ENCODE data around the gene TCERG1.

Gene TCERG1

GRCh38 chr5:146426853-146427618, 20.1 kb upstream of the TCERG1 start:
- Histone ChIP-seq H3K9ac (ENCODE audit: low read depth, low read length) (no peak overlapping the region), H3K36me3 (ENCODE audit: control insufficient read depth, insufficient read depth, low read length) (no peaks in the 10 kb centered on the region), H3K27ac (ENCODE audit: low read depth, low read length) (no peak overlapping the region), H3K4me3 (ENCODE audit: low read depth, low read length) (no peak overlapping the region), H3K4me1 (ENCODE audit: control insufficient read depth, insufficient read depth, low read length) (no peaks in the 10 kb centered on the region), H3K27me3 (ENCODE audit: control insufficient read depth, insufficient read depth, low read length) (no peaks in the 10 kb centered on the region; the same call in 1 of the 2 replicates), H3K9me3 (ENCODE audit: control insufficient read depth, insufficient read depth, low read length) (no peaks in the 10 kb centered on the region)

DNA sequence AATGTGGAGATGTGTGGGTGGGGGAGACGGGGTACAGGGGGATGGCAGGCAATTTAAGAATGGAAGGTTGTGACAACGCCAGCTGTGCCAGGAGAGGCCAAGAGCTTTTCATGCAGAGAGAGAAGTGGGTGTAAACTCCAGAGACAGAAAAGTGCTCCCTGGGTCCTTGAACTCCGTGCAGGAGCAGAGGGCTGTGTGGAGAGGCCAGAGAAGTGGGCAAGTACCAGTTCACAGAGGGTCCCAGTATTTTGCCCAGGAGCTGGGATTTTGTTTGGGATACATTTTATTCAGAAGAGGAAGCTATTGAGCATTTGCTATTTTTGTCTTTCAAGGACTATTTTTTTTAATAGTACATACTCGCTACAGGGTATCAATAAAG, 19.5 kb upstream of the TCERG1 start:
- Histone ChIP-seq H3K9ac (ENCODE audit: low read depth, low read length) (no peak overlapping the region), H3K4me3 (ENCODE audit: low read depth, low read length) (no peak overlapping the region), H3K36me3 (ENCODE audit: control insufficient read depth, insufficient read depth, low read length) (no peaks in the 10 kb centered on the region), H3K4me1 (ENCODE audit: control insufficient read depth, insufficient read depth, low read length) (no peaks in the 10 kb centered on the region), H3K27me3 (ENCODE audit: control insufficient read depth, insufficient read depth, low read length) (no peaks in the 10 kb centered on the region; the same call in 1 of the 2 replicates), H3K27ac (ENCODE audit: low read depth, low read length) (no peak overlapping the region), H3K9me3 (ENCODE audit: control insufficient read depth, insufficient read depth, low read length) (no peaks in the 10 kb centered on the region)

- Histone ChIP-seq H3K27ac (ENCODE audit: low read depth, low read length) (no peak overlapping the region), H3K27me3 (ENCODE audit: control insufficient read depth, insufficient read depth, low read length) (no peaks in the 10 kb centered on the region; the same call in 1 of the 2 replicates), H3K4me3 (ENCODE audit: low read depth, low read length) (no peak overlapping the region), H3K9me3 (ENCODE audit: control insufficient read depth, insufficient read depth, low read length) (no peaks in the 10 kb centered on the region), H3K36me3 (ENCODE audit: control insufficient read depth, insufficient read depth, low read length) (no peaks in the 10 kb centered on the region), H3K9ac (ENCODE audit: low read depth, low read length) (no peak overlapping the region), H3K4me1 (ENCODE audit: control insufficient read depth, insufficient read depth, low read length) (no peaks in the 10 kb centered on the region)
Observed at GRCh38 chr5:146428658-146429057, 18.5 kb upstream of the TCERG1 start.

DNA sequence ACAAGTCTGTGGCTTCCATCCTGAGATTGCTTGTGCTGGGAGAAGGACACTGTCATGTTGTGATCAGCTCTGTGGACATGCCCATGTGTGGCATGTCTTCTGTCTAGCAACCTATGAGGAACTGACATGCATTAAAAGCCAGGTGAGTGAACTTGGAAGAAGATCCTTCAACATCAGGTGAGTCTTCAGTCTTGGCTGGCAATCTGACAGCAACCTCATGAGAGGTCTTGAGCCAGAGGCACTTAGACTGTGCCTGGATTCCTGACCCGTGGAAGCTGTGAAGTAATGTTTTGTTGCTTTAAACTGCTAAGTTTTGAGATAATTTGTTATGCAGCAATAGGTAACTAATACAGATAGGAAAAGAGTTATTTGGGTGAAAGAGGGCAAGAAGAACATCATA, 6.8 kb upstream of the TCERG1 start:
- H3K27me3 ChIP-seq (ENCODE audit: control insufficient read depth, insufficient read depth, low read length) = no peaks in the 10 kb centered on the region
- no peaks in the 10 kb centered on the region for H3K36me3 ChIP-seq (ENCODE audit: control insufficient read depth, insufficient read depth, low read length)
- H3K27ac ChIP-seq (ENCODE audit: low read depth, low read length) = no peak overlapping the region

GRCh38 chr5:146440870-146441495, 6.2 kb upstream of the TCERG1 start:
- no peak overlapping the region for H3K9ac ChIP-seq (ENCODE audit: low read depth, low read length)
- no peak overlapping the region for H3K27ac ChIP-seq (ENCODE audit: low read depth, low read length)
- no peaks in the 10 kb centered on the region for H3K36me3 ChIP-seq (ENCODE audit: control insufficient read depth, insufficient read depth, low read length)
- no peaks in the 10 kb centered on the region for H3K27me3 ChIP-seq (ENCODE audit: control insufficient read depth, insufficient read depth, low read length)
- H3K9me3 ChIP-seq (ENCODE audit: control insufficient read depth, insufficient read depth, low read length) = no peaks in the 10 kb centered on the region
- no peak overlapping the region for H3K4me3 ChIP-seq (ENCODE audit: low read depth, low read length)
- H3K4me1 ChIP-seq (ENCODE audit: control insufficient read depth, insufficient read depth, low read length) = no peaks in the 10 kb centered on the region

More for the DNA sequence above, 6.8 kb upstream of the TCERG1 start:
- H3K4me3 ChIP-seq (ENCODE audit: low read depth, low read length) = no peak overlapping the region
- H3K9me3 ChIP-seq (ENCODE audit: control insufficient read depth, insufficient read depth, low read length) = no peaks in the 10 kb centered on the region
- H3K9ac ChIP-seq (ENCODE audit: low read depth, low read length) = no peak overlapping the region
- H3K4me1 ChIP-seq (ENCODE audit: control insufficient read depth, insufficient read depth, low read length) = no peaks in the 10 kb centered on the region

GRCh38 chr5:146441896-146442295, 5.2 kb upstream of the TCERG1 start:
- Histone ChIP-seq H3K4me1 (ENCODE audit: control insufficient read depth, insufficient read depth, low read length) (no peaks in the 10 kb centered on the region), H3K27me3 (ENCODE audit: control insufficient read depth, insufficient read depth, low read length) (no peaks in the 10 kb centered on the region), H3K9ac (ENCODE audit: low read depth, low read length) (no peak overlapping the region), H3K27ac (ENCODE audit: low read depth, low read length) (no peak overlapping the region), H3K36me3 (ENCODE audit: control insufficient read depth, insufficient read depth, low read length) (no peaks in the 10 kb centered on the region), H3K4me3 (ENCODE audit: low read depth, low read length) (no peak overlapping the region), H3K9me3 (ENCODE audit: control insufficient read depth, insufficient read depth, low read length) (no peaks in the 10 kb centered on the region)

DNA sequence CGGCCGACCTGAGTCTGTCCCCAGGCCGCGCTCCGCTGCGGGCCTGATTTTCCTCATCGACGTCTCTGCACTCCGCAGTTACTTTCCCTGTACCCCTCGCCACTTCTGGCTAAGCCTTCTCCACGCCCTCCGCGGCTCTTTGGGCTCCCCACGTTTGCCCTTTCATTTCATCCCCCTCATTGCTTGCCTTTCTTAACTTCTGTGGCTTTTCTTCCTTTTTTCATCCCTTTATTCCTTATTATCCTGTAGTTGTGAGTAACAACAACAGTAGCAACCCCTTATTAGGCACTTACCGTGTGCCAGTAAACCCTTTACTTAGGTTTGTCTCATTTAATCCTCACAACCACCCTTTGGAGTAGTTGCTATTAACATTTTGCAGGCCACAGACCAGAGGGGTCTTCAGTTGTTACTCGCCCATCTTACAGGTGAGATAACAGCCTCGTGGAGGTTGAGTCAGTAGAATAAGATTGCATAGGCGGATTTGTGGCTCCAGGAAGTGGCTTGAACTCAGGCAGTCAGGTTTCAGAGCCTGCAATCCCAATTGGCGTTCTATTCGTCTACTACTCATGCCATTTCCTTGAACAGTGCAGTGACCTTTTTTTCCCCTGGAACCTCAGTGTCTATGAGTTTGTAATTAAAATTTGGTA, 724 bp downstream of the TCERG1 start:
- peak overlapping the region; percentile 100 for H3K9ac ChIP-seq (ENCODE audit: low read depth, low read length)
- H3K27ac ChIP-seq (ENCODE audit: low read depth, low read length) = peak overlapping the region; percentile 96
- no peaks in the 10 kb centered on the region for H3K27me3 ChIP-seq (ENCODE audit: control insufficient read depth, insufficient read depth, low read length)
- H3K36me3 ChIP-seq (ENCODE audit: control insufficient read depth, insufficient read depth, low read length) = no peaks in the 10 kb centered on the region
- peak overlapping the region; percentile 99 for H3K4me3 ChIP-seq (ENCODE audit: low read depth, low read length)
- no peaks in the 10 kb centered on the region for H3K9me3 ChIP-seq (ENCODE audit: control insufficient read depth, insufficient read depth, low read length)
- peaks cover 31% of the 10 kb centered on the region for H3K4me1 ChIP-seq (ENCODE audit: control insufficient read depth, insufficient read depth, low read length)

GRCh38 chr5:146448783-146449519, 1.8 kb downstream of the TCERG1 start:
- no peaks in the 10 kb centered on the region for H3K9me3 ChIP-seq (ENCODE audit: control insufficient read depth, insufficient read depth, low read length)
- peaks cover 31% of the 10 kb centered on the region for H3K4me1 ChIP-seq (ENCODE audit: control insufficient read depth, insufficient read depth, low read length)
- no peak overlapping the region for H3K27ac ChIP-seq (ENCODE audit: low read depth, low read length)
- peak overlapping the region; percentile 99 for H3K4me3 ChIP-seq (ENCODE audit: low read depth, low read length)
- no peaks in the 10 kb centered on the region for H3K27me3 ChIP-seq (ENCODE audit: control insufficient read depth, insufficient read depth, low read length)
- H3K9ac ChIP-seq (ENCODE audit: low read depth, low read length) = peak overlapping the region; percentile 37; the same call in 1 of the 2 replicates
- no peaks in the 10 kb centered on the region for H3K36me3 ChIP-seq (ENCODE audit: control insufficient read depth, insufficient read depth, low read length)

- Histone ChIP-seq H3K27ac (ENCODE audit: low read depth, low read length) (no peak overlapping the region), H3K9ac (ENCODE audit: low read depth, low read length) (no peak overlapping the region), H3K27me3 (ENCODE audit: control insufficient read depth, insufficient read depth, low read length) (no peaks in the 10 kb centered on the region), H3K9me3 (ENCODE audit: control insufficient read depth, insufficient read depth, low read length) (no peaks in the 10 kb centered on the region), H3K36me3 (ENCODE audit: control insufficient read depth, insufficient read depth, low read length) (peaks cover 3% of the 10 kb centered on the region), H3K4me3 (ENCODE audit: low read depth, low read length) (no peak overlapping the region), H3K4me1 (ENCODE audit: control insufficient read depth, insufficient read depth, low read length) (peaks cover 31% of the 10 kb centered on the region)
Observed at GRCh38 chr5:146450002-146450401, 2.9 kb downstream of the TCERG1 start.

- peaks cover 31% of the 10 kb centered on the region for H3K4me1 ChIP-seq (ENCODE audit: control insufficient read depth, insufficient read depth, low read length)
- H3K9me3 ChIP-seq (ENCODE audit: control insufficient read depth, insufficient read depth, low read length) = no peaks in the 10 kb centered on the region
- H3K9ac ChIP-seq (ENCODE audit: low read depth, low read length) = no peak overlapping the region
- peaks cover 17% of the 10 kb centered on the region for H3K36me3 ChIP-seq (ENCODE audit: control insufficient read depth, insufficient read depth, low read length)
- no peaks in the 10 kb centered on the region for H3K27me3 ChIP-seq (ENCODE audit: control insufficient read depth, insufficient read depth, low read length)
- no peak overlapping the region for H3K27ac ChIP-seq (ENCODE audit: low read depth, low read length)
- no peak overlapping the region for H3K4me3 ChIP-seq (ENCODE audit: low read depth, low read length)
Observed at GRCh38 chr5:146451411-146451810, 4.3 kb downstream of the TCERG1 start.
